ENCODE data around the gene UXS1. TPM values are rescaled to one million over a fixed set of nuclear protein-coding genes. Genes with fewer than 3 reads are reported as not detected.

UXS1 gene
- total RNA-seq, 1 donor = 22.8 TPM

DNA sequence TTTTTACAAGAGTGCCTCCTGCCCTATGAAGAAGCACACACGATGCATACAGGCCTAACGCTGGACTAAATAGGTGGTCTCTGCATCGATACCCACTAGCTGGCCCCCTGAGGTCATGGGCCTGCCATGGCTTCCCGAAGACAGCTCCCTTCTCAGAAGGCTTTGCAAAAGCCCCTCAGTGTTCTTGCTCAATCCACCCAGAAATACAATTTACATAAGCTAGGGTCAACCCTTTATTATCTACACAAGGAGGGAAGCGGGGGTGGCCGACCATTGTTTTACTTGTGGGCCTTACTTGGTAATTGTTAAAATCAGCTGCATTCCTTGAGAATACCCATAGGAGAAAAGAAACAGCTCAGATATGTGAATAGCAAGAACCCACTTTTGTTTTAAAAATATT, 28.5 kb downstream of the UXS1 start:
- no peak overlapping the region for H3K4me2 ChIP-seq (ENCODE audit: insufficient read depth, low read length)
- DNase-seq (ENCODE audit: insufficient read length, low spot score, missing footprints) = no peak
- no peak overlapping the region for H2AFZ ChIP-seq (ENCODE audit: low read length)
- no peaks in the 10 kb centered on the region for H3K36me3 ChIP-seq (ENCODE audit: insufficient read depth, low read length)
- no peak overlapping the region for H3K27ac ChIP-seq (ENCODE audit: low read depth, low read length)
- TF ChIP-seq, protein P1, sequence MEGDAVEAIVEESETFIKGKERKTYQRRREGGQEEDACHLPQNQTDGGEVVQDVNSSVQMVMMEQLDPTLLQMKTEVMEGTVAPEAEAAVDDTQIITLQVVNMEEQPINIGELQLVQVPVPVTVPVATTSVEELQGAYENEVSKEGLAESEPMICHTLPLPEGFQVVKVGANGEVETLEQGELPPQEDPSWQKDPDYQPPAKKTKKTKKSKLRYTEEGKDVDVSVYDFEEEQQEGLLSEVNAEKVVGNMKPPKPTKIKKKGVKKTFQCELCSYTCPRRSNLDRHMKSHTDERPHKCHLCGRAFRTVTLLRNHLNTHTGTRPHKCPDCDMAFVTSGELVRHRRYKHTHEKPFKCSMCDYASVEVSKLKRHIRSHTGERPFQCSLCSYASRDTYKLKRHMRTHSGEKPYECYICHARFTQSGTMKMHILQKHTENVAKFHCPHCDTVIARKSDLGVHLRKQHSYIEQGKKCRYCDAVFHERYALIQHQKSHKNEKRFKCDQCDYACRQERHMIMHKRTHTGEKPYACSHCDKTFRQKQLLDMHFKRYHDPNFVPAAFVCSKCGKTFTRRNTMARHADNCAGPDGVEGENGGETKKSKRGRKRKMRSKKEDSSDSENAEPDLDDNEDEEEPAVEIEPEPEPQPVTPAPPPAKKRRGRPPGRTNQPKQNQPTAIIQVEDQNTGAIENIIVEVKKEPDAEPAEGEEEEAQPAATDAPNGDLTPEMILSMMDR (IDR thresholded peaks at IDR 0.05; ENCODE audit: extremely low read depth, low read depth, low read length) = no peak
- H3K9me3 ChIP-seq (ENCODE audit: low read depth, low read length) = no peaks in the 10 kb centered on the region
- peaks cover 16% of the 10 kb centered on the region for H3K79me2 ChIP-seq (ENCODE audit: insufficient read depth, low read length)
- no peaks in the 10 kb centered on the region for H4K20me1 ChIP-seq (ENCODE audit: insufficient read depth, low read length)
- H3K4me3 ChIP-seq (ENCODE audit: insufficient read depth, low read length) = no peak overlapping the region
- peaks cover 3% of the 10 kb centered on the region for H3K4me1 ChIP-seq (ENCODE audit: insufficient read depth, low read length)
- no peaks in the 10 kb centered on the region for H3K27me3 ChIP-seq (ENCODE audit: insufficient read depth, low read length)

DNA sequence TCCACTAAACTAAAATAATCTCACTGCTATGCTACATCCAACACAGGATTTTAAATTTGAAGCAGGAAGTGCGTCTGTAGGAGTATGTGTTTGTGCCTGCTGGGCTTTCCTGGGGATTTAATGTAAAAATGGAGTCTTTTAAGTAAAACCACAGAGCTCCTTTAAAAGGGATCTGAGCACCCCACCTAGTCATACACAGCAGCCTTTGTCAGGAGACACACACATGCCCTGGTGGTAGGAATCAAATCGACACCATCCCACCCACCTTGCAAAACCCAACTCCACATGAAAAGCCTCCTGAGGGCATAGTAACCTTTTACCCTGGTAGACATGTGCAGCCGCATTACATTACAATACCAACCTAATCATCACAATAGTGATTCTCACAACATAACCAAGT, 29.1 kb downstream of the UXS1 start:
- no peak overlapping the region for H2AFZ ChIP-seq (ENCODE audit: low read length)
- H3K36me3 ChIP-seq (ENCODE audit: insufficient read depth, low read length) = peaks cover 4% of the 10 kb centered on the region
- TF ChIP-seq, protein P1 (IDR thresholded peaks at IDR 0.05; ENCODE audit: extremely low read depth, low read depth, low read length) = peak; percentile 16
- H3K4me3 ChIP-seq (ENCODE audit: insufficient read depth, low read length) = no peak overlapping the region
- H3K4me1 ChIP-seq (ENCODE audit: insufficient read depth, low read length) = peaks cover 3% of the 10 kb centered on the region
- H3K9me3 ChIP-seq (ENCODE audit: low read depth, low read length) = no peaks in the 10 kb centered on the region
- H3K4me2 ChIP-seq (ENCODE audit: insufficient read depth, low read length) = no peak overlapping the region
- H4K20me1 ChIP-seq (ENCODE audit: insufficient read depth, low read length) = no peaks in the 10 kb centered on the region
- H3K79me2 ChIP-seq (ENCODE audit: insufficient read depth, low read length) = peaks cover 13% of the 10 kb centered on the region
- H3K27me3 ChIP-seq (ENCODE audit: insufficient read depth, low read length) = no peaks in the 10 kb centered on the region
- DNase-seq (ENCODE audit: insufficient read length, low spot score, missing footprints) = no peak
- H3K27ac ChIP-seq (ENCODE audit: low read depth, low read length) = no peak overlapping the region

DNA sequence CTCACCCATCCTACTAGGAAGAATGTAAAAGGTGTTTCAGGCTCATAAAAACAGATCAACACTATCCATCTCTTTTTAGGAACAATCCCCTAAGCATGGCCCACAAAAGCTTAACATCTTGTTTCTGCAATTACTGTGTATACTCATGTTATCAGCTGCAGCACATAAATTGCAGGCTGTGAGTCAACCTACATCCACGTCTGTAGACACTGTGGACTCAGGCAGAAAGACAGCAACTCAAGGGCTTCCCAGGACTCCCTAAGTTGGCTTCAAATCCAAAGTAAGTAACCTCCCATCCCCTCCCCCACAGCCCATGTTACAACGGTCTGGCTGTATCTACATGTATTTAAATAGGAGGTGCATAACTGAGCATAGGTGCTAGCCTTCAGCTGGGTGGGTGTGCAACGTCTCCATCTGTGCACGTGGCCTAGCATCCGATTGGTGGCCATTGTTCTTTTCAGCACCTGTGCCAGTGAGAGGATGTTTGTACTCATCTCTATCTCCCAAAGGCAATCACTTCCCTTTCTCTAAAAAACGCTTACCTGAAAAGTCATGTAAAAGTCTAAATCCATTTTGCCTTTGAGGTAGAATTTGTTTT, 30.1 kb downstream of the UXS1 start:
- peaks cover 3% of the 10 kb centered on the region for H3K4me1 ChIP-seq (ENCODE audit: insufficient read depth, low read length)

More for the DNA sequence above, 30.1 kb downstream of the UXS1 start:
- Histone ChIP-seq H3K27me3 (ENCODE audit: insufficient read depth, low read length) (no peaks in the 10 kb centered on the region), H2AFZ (ENCODE audit: low read length) (no peak overlapping the region), H4K20me1 (ENCODE audit: insufficient read depth, low read length) (no peaks in the 10 kb centered on the region), H3K4me3 (ENCODE audit: insufficient read depth, low read length) (no peak overlapping the region), H3K27ac (ENCODE audit: low read depth, low read length) (no peak overlapping the region), H3K36me3 (ENCODE audit: insufficient read depth, low read length) (peaks cover 14% of the 10 kb centered on the region), H3K4me2 (ENCODE audit: insufficient read depth, low read length) (no peak overlapping the region), H3K79me2 (ENCODE audit: insufficient read depth, low read length) (peaks cover 10% of the 10 kb centered on the region), H3K9me3 (ENCODE audit: low read depth, low read length) (no peaks in the 10 kb centered on the region)
- no peak for DNase-seq (ENCODE audit: insufficient read length, low spot score, missing footprints)
- TF ChIP-seq, protein P1 (IDR thresholded peaks at IDR 0.05; ENCODE audit: extremely low read depth, low read depth, low read length) = no peak
